HG03159 (cell line): ENCODE measurements around the gene NSF.

ENCODE experiments used
- ATAC-seq: cut with Tn5 transposase; IDR thresholded peaks from one replicate; pipeline ENCODE4 v1.9.1; 2021; ENCODE audit warnings: mild to moderate bottlenecking, moderate library complexity; ENCODE audit not compliant: unreplicated experiment

NSF gene

GRCh38 chr17:46796084-46796483, 205.6 kb downstream of the NSF start:
- ATAC-seq, result no peak

DNA sequence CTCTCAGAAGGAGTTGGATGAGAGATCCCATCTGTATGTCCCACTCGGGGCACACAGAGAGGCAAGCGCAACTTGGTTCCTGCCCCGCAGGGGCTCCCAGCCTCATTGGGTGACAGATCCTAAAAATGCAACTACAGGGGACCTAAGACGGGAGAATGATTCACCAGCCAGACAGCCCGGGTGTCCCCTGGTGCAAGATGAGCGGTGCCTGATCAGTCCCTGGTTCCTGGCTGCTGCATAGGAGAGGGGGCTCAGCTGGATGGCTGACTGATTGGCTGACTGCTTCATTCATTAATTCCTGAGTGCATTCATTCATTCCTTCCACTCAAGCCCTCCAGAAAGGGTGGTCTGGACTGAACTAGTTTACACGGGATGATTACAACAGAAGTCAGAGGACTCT, 206.1 kb downstream of the NSF start:
- ATAC-seq, result no peak

DNA sequence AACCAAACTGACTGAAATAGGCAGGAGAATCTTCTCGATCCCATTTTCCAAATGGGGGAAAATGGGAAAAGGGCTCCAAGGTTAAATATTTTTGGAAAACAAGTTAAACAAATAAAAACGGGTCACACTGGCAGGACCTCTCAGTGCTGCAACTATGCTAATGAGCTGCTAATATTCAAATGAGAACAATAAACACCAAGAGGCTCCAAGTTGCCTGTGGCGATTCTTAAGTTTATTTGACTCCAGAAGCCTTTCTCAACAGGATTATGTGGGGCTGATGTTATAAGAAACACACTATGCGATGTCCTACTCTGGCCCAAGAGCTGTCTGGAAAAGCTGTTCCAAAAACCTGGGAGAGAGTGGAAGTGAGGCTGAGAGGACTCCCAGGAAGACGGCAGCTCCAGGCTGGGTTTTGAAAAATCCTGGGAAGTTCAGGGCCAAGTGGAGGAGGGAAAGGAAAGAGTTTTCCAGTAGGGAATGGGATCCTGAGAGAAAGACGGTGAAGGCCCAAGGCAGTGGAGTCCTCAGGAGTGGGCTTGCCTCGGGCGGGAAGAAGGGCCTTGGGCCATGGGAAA, 206.6 kb downstream of the NSF start:
- ATAC-seq, result no peak

DNA sequence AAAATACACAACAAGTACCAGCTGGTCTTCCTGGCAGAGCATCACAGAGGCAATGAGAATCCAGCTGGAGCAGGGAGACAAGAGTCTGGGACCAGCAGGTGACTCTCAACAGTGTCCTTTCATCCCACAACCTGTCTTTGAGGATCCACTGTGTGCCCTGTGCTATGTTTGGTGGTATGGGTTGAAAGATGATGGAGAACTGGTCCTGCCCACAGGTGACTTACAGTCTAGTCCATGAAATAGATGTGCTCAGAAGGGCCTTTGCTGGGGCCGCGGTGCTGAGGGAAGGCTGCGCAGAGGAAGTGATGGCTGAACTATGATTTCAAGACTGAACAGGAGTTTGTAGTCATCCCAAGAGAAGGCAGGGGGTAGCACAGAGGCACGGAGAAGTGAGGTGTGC, 210.1 kb downstream of the NSF start:
- no peak for ATAC-seq

DNA sequence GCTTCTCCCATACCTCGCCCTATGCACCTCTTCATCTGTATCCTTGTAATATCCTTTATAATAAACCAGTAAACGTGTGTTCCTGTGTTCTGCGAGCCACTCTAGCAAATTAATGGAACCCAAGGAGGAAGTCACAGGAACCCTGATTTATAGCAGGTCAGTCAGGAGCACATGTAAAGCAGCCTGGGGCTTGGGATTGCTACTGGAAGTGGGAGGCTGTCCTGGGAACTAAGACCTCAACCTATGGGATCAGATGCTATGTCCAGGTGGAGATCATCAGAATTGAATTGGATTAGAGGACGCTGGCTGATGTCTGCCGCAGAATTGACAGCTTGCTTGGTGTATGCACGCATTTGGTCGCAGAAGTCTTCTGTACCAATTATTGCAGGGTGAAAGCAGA, 212.3 kb downstream of the NSF start:
- ATAC-seq, result no peak

DNA sequence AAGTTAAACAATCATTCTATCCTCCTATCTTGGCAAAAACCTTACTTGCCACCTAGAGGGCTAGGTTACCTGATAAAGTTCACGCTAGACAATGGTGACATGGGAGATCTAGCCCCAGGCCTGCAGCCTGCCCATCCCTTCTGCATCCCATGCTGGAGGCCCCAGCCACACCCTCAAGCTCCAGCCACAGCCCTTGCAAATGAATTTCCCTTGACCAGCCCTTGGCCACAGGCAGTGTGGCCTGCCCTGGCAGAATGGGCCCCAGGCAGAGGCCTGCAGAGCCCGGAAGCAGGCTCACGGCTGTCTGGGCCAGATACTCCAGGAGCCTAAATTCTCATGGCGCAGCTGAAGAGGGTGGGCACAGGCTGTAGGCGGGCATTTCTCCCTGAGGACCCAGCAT, 213.1 kb downstream of the NSF start:
- no peak for ATAC-seq

DNA sequence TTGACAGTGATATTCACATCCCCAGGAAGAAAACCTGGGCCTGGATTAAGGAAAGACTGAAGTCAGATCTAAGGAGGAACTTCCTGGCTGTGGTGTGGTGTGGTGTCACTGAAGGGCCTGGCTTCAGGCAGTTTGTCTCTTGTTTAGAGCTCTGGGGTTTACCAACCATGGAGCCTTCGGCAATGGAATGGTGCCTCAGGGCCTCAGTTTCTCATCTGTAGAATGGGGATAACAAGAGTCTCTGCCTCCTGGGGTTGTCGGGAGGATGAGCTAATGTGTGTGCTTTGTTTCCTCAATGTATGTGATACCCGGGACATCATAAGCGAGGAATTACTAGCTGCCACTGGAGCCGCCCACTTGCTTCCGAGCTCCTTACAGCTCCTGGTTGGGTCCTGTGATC, 215.3 kb downstream of the NSF start:
- ATAC-seq, result no peak
